H1 (cell line): Measurements from ENCODE around the gene U2SURP. TPM values are rescaled to one million over a fixed set of nuclear protein-coding genes. Genes with fewer than 3 reads are reported as not detected.

Experiments
- polyA plus RNA-seq, 7 experiments: library from polyadenylated mRNA; depleted of rRNA in 3 of 7; stranded (reverse) in 5 of 7; unstranded in 2 of 7; fragments of >200 nt in 5 of 7; fragments of 200-250 nt in 2 of 7; gene quantifications; 1 replicate in 5 of 7; 2 replicates in 1 of 7; 4 replicates in 1 of 7; pipeline versions ENCODE4 v1.2.1 to v1.2.3, GENCODE V29; 2011 to 2013; ENCODE audit warnings: missing spikeins in 2 of 7, mixed read lengths in 2 of 7
- total RNA-seq: library from RNA; stranded (reverse); fragmentation: NEBNext Ultra II Directional; extraction: Animal tissue kit (Norgen Biotek cat#: 25700); gene quantifications from 2 replicates; pipeline ENCODE4 v1.2.1, GENCODE V29; 2021
- TF ChIP-seq, protein P1 (sequence below): IDR thresholded peaks from 2 replicates; pipeline ENCODE4 v1.6.1; 2012; ENCODE audit warnings: low read length, inconsistent platforms

Gene U2SURP
- total and polyA plus RNA-seq, 2 of the 8 experiments (the other 6 are each of a cell fraction or from before 2014, with no cell fraction given), result 22.2 to 167 TPM

DNA sequence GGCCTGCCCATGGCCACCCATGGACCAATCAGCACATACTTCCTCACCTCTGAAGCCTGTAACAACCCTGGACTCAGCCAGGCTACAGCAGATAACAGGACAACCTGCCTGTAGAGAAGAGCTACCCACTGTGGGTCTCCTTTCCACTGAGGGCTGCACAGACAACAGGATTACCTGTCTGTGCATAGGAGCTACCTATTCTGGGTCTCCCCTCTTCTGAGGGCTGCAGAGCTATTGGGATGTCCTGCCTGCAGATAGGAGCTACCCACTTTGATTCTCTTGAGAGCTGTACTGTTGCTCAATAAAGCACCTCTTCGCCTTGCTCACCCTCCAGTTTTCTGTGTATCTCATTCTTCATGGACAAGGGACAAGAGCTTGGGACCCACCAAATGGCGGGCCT, 94.4 kb downstream of the U2SURP start (continued):
- TF ChIP-seq, protein P1, sequence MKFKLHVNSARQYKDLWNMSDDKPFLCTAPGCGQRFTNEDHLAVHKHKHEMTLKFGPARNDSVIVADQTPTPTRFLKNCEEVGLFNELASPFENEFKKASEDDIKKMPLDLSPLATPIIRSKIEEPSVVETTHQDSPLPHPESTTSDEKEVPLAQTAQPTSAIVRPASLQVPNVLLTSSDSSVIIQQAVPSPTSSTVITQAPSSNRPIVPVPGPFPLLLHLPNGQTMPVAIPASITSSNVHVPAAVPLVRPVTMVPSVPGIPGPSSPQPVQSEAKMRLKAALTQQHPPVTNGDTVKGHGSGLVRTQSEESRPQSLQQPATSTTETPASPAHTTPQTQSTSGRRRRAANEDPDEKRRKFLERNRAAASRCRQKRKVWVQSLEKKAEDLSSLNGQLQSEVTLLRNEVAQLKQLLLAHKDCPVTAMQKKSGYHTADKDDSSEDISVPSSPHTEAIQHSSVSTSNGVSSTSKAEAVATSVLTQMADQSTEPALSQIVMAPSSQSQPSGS, result no peak
